K562 (cell line): ENCODE data around the gene DNAJC12. TPM values are rescaled to one million over a fixed set of nuclear protein-coding genes. Genes with fewer than 3 reads are reported as not detected.

Source experiments
- ATAC-seq: fragments of 200-7000 bp; cut with Tn5 transposase; 3 replicates; pipeline ENCODE4 v1.9.1; 2020; ENCODE audit warnings: moderate library complexity
- BruUV-seq: library from RNA; stranded (reverse); fragments of 400-500 nt; replicated peaks from 2 replicates; lab custom pipeline; 2021; lab: Mats Ljungman, UMichigan
- CTCF ChIA-PET: fragments of 300-600 bp; formaldehyde crosslinking; extraction: SDS; loops from one replicate; lab custom pipeline; 2021; ENCODE audit warnings: low intra/inter-chr PET ratio; lab: Yijun Ruan, JAX
- POLR2A ChIA-PET: fragments of 300-600, 350-650 bp; sonication (Branson Sonifier 250); formaldehyde crosslinking; extraction: SDS; loops from one replicate; lab custom pipeline; 2021; ENCODE audit warnings: antibody characterized with exemption, inconsistent platforms; lab: Yijun Ruan, JAX
- DNase-seq, 4 experiments: peaks; one replicate each; pipeline versions ENCODE4 v3.0.0 to v3.0.0-alpha.2; 2011 to 2018; ENCODE audit warnings: low spot score in 3 of 4, mixed read lengths in 3 of 4; ENCODE audit errors: extremely low read depth in 1 of 4
- FAIRE-seq: peaks from 2 replicates; lab custom pipeline; 2011; peaks lifted over from hg19 to GRCh38; lab: Jason Lieb, UNC
- H2AFZ ChIP-seq: 2 replicates; pipeline ENCODE4 v1.6.0; 2011; ENCODE audit warnings: low read depth, low read length, control low read depth, inconsistent platforms
- H3K27ac ChIP-seq: fragments of 200-600 bp; 3 replicates; pipeline ENCODE4 v1.8.0; 2011; ENCODE audit warnings: low read depth, mild to moderate bottlenecking, control low read depth, inconsistent platforms, low read length, moderate library complexity, mixed read lengths; ENCODE audit errors: extremely low read depth
- H3K27me3 ChIP-seq, 2 experiments: fragments of 300-600 bp in 1 of 2; 2 replicates in 1 of 2; 3 replicates in 1 of 2; pipeline versions ENCODE4 v1.6.0 to v1.8.0; 2011; ENCODE audit warnings: inconsistent platforms in 2 of 2, low read length in 2 of 2, mild to moderate bottlenecking in 1 of 2, mixed read lengths in 1 of 2, moderate library complexity in 1 of 2; ENCODE audit not compliant: control insufficient read depth in 2 of 2, insufficient read depth in 2 of 2
- H3K36me3 ChIP-seq: fragments of 300-600 bp; 3 replicates; pipeline ENCODE4 v1.8.0; 2011; ENCODE audit warnings: mild to moderate bottlenecking, low read length, inconsistent platforms; ENCODE audit not compliant: control insufficient read depth, insufficient read depth
- H3K4me1 ChIP-seq, 2 experiments: fragments of 200-600 bp in 1 of 2; replicated peaks in 1 of 2; 2 replicates in 1 of 2; 3 replicates in 1 of 2; pipeline versions ENCODE4 v1.5.1 to v1.8.0; 2011; ENCODE audit warnings: inconsistent platforms in 2 of 2, low read length in 2 of 2, mild to moderate bottlenecking in 1 of 2, mixed read lengths in 1 of 2, moderate library complexity in 1 of 2; ENCODE audit not compliant: control insufficient read depth in 2 of 2, insufficient read depth in 2 of 2
- H3K4me2 ChIP-seq: 2 replicates; pipeline ENCODE4 v1.6.1; 2011; ENCODE audit warnings: low read length, control low read depth, inconsistent platforms, mixed read lengths; ENCODE audit not compliant: insufficient read depth
- H3K4me3 ChIP-seq: fragments of 200-600 bp; sonication (generic), shearing (Covaris generic); 2 replicates; pipeline ENCODE4 v1.5.1; 2016; ENCODE audit warnings: control low read depth, inconsistent platforms
- H3K79me2 ChIP-seq: fragments of 200-600 bp; 3 replicates; pipeline ENCODE4 v1.8.0; 2011; ENCODE audit warnings: low read length, inconsistent platforms; ENCODE audit not compliant: control insufficient read depth, insufficient read depth
- H3K9ac ChIP-seq, 2 experiments: 2 replicates each; pipeline versions ENCODE4 v1.6.0 to v1.6.1; 2011; ENCODE audit warnings: low read depth in 2 of 2, low read length in 2 of 2, control low read depth in 1 of 2, inconsistent platforms in 1 of 2, mild to moderate bottlenecking in 1 of 2, mixed read lengths in 1 of 2; ENCODE audit not compliant: insufficient read depth in 1 of 2
- H3K9me1 ChIP-seq: one replicate; pipeline ENCODE4 v1.6.0; 2011; ENCODE audit warnings: inconsistent platforms, mild to moderate bottlenecking, low read length, moderate library complexity; ENCODE audit not compliant: control insufficient read depth, insufficient read depth
- H3K9me3 ChIP-seq: replicated peaks from 2 replicates; pipeline ENCODE4 v1.5.1; 2011; ENCODE audit warnings: low read depth, low read length, inconsistent platforms; ENCODE audit not compliant: control insufficient read depth, insufficient read depth
- H4K20me1 ChIP-seq: replicated peaks from 2 replicates; pipeline ENCODE4 v1.6.1; 2011; ENCODE audit warnings: low read length, inconsistent platforms, mixed read lengths; ENCODE audit not compliant: control insufficient read depth, insufficient read depth
- ATF7 ChIP-seq: fragments of 450-650 bp; IDR thresholded peaks from 2 replicates; pipeline ENCODE4 v1.7.1; 2014; ENCODE audit warnings: mild to moderate bottlenecking, moderate library complexity
- BACH1 ChIP-seq: fragments of 200-800 bp; sonication (Bioruptor generic); IDR thresholded peaks from 2 replicates; pipeline ENCODE4 v1.6.1; 2016; ENCODE audit warnings: missing genetic modification characterization, missing compliant biosample characterization
- DPF2 ChIP-seq: fragments of 450-650 bp; IDR thresholded peaks from 2 replicates; pipeline ENCODE4 v1.6.1; 2016
- L3MBTL2 ChIP-seq: fragments of 450-650 bp; IDR thresholded peaks from 2 replicates; pipeline ENCODE4 v1.6.1; 2016; ENCODE audit warnings: mild to moderate bottlenecking, moderate library complexity
- MTA3 ChIP-seq: fragments of 450-650 bp; formaldehyde crosslinking; IDR thresholded peaks from 2 replicates; pipeline ENCODE4 v1.6.1; 2017; ENCODE audit warnings: mild to moderate bottlenecking, borderline replicate concordance
- RCOR1 ChIP-seq, 2 experiments: IDR thresholded peaks; 2 replicates each; pipeline ENCODE4 v1.6.1; 2012; ENCODE audit warnings: low read depth in 2 of 2, low read length in 2 of 2, borderline replicate concordance in 1 of 2, improper control_type of control experiment in 1 of 2
- SP2 ChIP-seq: IDR thresholded peaks from 2 replicates; pipeline ENCODE4 v1.6.1; 2011; ENCODE audit warnings: mild to moderate bottlenecking, low read depth, low read length, moderate library complexity; ENCODE audit not compliant: poor library complexity, severe bottlenecking; ENCODE audit errors: extremely low read depth
- TBP ChIP-seq: optimal IDR thresholded peaks from 2 replicates; pipeline ENCODE3; 2011; ENCODE audit warnings: low read depth, low read length, improper control_type of control experiment
- ZNF165 ChIP-seq: fragments of 250-450 bp; sonication (Bioruptor Pico); IDR thresholded peaks from 2 replicates; pipeline ENCODE4 v1.4.0; 2020; ENCODE audit warnings: borderline replicate concordance
- WGBS: fragments of 100-300 bp; shearing (Covaris generic); methylation state at CpG from one replicate; pipeline ENCODE4 v1.1.6; 2016; ENCODE audit warnings: low coverage, mixed read lengths; ENCODE audit not compliant: insufficient coverage; ENCODE audit errors: missing lambda C conversion rate; 5-methylcytosine and 5-hydroxymethylcytosine counted together
- in situ Hi-C: fragments of 300-500 bp; cut with MboI; formaldehyde crosslinking; loops from 4 replicates; pipeline ENCODE4 v1.15.0; 2018; ENCODE audit warnings: inconsistent platforms, mixed read lengths
- intact Hi-C: fragments of 100-400 bp; cut with micrococcal nuclease; formaldehyde crosslinking; loops from 2 replicates; pipeline ENCODE4 v1.14.2; 2022
- polyA plus RNA-seq, 8 experiments: library from polyadenylated mRNA; depleted of rRNA in 4 of 8; stranded (reverse) in 5 of 8; unstranded in 3 of 8; fragments of >200 nt; fragmentation: Nextera tagmentation in 2 of 8; fragmentation: Illumina TruSeq in 1 of 8; extraction: Ambion mirVana in 2 of 8; extraction: Trizol in 1 of 8; gene quantifications; 2 replicates each; pipeline versions ENCODE4 v1.2.1 to v1.2.3, GENCODE V29; 2011 to 2014; ENCODE audit warnings: inconsistent platforms in 1 of 8, missing spikeins in 1 of 8
- total RNA-seq, 7 experiments: library from RNA; depleted of rRNA in 6 of 7; stranded (reverse); fragments of >200 nt in 6 of 7; fragmentation: Illumina TruSeq in 2 of 7; extraction: Trizol in 2 of 7; gene quantifications; 2 replicates each; pipeline versions ENCODE4 v1.2.1 to v1.2.3, GENCODE V29; 2011 to 2021; ENCODE audit warnings: low replicate concordance in 1 of 7
- TF ChIP-seq, protein P1 (sequence below), 2 experiments: fragments of 450-650 bp in 1 of 2; IDR thresholded peaks; 2 replicates each; pipeline ENCODE4 v1.6.1; 2011 to 2017; ENCODE audit warnings: low read depth in 2 of 2, antibody characterized with exemption in 1 of 2, borderline replicate concordance in 1 of 2, low read length in 1 of 2, mild to moderate bottlenecking in 1 of 2, mixed read lengths in 1 of 2; ENCODE audit not compliant: control insufficient read depth in 1 of 2
- TF ChIP-seq, protein P2 (sequence below): IDR thresholded peaks from 2 replicates; pipeline ENCODE4 v1.6.1; 2011; ENCODE audit not compliant: insufficient read length; ENCODE audit errors: extremely low read depth
- TF ChIP-seq, protein P3 (sequence below): fragments of 250-450 bp; sonication (Bioruptor Pico); IDR thresholded peaks from 2 replicates; pipeline ENCODE4 v1.4.0; 2020; ENCODE audit warnings: mild to moderate bottlenecking

The DNAJC12 gene
- total and polyA plus RNA-seq, 9 of the 15 experiments (the other 6 are each of a cell fraction or from before 2014, with no cell fraction given) = 7.4 to 95.9 (median 68.5) TPM

DNA sequence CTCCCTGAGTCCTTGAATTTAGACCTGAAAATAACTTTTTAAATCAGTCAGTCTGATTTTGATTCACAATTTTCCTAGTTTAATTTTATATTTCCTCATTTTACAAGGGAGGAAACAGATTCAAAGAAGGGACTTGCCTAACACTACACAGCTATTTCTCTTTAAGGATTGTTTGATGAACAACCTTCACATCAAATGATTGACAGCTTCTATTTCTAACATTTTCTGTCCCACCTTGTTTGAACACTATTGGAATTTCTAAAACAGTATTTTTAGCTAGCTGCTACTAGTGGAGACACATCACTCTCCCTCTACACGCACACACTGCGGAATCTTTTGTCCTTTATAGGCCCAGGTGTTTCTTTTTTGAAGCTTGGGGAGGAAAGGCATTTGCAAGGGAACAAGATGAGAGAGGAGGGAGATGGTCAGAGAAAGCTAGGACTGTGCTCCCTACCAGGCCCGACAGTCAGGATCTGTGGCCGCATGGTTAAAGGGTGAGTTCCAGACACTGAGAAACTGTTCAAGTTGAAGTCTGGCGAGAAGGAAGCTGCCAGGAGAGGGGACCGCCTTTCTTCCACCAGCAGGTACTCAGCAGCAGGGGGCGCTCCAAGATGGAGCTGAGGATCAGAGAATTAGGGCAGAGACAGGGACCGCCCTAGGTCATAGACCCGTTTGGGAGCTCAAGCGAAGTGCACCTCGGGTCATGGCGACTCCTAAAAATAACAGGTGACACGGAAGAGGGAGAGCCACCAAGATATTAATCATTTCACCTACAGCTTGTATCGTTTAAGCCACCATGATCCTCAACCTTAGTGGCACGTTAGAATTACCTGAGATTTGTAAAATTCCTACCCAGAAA is 49.7 kb downstream of the DNAJC12 start:
- peak; percentile 90 for FAIRE-seq
- in situ Hi-C loops = loop anchor here (5.0 to 10.0 kb wide), 2 partner anchors 364 to 517 kb away; no protein-coding TSS in a partner anchor
- no peaks in the 10 kb centered on the region for H4K20me1 ChIP-seq
- TF ChIP-seq MTA3 (peak; percentile 51; the same call in 1 of the 2 replicates), TBP (peak; percentile 27), L3MBTL2 (no peak; the same call in none of the 2 replicates), RCOR1 (IDR thresholded peaks at IDR 0.05; ENCODE audit: borderline replicate concordance in 1 of 2, low read depth in 2 of 2, low read length in 2 of 2) (peak in 1 of 2 experiments; percentile 62; a peak in 2 of 4 replicates), ATF7 (peak; percentile 57; the same call in 1 of the 2 replicates), DPF2 (0 out of 2 replicates have a peak, but pooled peaks have one; percentile 15), ZNF165 (CRISPR knock-in tag) (no peak), SP2 (no peak), BACH1 (tag) (0 out of 2 replicates have a peak, but pooled peaks have one; percentile 39)
- TF ChIP-seq, protein P1, sequence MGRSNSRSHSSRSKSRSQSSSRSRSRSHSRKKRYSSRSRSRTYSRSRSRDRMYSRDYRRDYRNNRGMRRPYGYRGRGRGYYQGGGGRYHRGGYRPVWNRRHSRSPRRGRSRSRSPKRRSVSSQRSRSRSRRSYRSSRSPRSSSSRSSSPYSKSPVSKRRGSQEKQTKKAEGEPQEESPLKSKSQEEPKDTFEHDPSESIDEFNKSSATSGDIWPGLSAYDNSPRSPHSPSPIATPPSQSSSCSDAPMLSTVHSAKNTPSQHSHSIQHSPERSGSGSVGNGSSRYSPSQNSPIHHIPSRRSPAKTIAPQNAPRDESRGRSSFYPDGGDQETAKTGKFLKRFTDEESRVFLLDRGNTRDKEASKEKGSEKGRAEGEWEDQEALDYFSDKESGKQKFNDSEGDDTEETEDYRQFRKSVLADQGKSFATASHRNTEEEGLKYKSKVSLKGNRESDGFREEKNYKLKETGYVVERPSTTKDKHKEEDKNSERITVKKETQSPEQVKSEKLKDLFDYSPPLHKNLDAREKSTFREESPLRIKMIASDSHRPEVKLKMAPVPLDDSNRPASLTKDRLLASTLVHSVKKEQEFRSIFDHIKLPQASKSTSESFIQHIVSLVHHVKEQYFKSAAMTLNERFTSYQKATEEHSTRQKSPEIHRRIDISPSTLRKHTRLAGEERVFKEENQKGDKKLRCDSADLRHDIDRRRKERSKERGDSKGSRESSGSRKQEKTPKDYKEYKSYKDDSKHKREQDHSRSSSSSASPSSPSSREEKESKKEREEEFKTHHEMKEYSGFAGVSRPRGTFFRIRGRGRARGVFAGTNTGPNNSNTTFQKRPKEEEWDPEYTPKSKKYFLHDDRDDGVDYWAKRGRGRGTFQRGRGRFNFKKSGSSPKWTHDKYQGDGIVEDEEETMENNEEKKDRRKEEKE (IDR thresholded peaks at IDR 0.05; ENCODE audit: borderline replicate concordance in 1 of 2, control insufficient read depth in 1 of 2, low read depth in 2 of 2, low read length in 1 of 2) = no peak
- TF ChIP-seq, protein P2, sequence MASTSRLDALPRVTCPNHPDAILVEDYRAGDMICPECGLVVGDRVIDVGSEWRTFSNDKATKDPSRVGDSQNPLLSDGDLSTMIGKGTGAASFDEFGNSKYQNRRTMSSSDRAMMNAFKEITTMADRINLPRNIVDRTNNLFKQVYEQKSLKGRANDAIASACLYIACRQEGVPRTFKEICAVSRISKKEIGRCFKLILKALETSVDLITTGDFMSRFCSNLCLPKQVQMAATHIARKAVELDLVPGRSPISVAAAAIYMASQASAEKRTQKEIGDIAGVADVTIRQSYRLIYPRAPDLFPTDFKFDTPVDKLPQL = no peak
- TF ChIP-seq, protein P3, sequence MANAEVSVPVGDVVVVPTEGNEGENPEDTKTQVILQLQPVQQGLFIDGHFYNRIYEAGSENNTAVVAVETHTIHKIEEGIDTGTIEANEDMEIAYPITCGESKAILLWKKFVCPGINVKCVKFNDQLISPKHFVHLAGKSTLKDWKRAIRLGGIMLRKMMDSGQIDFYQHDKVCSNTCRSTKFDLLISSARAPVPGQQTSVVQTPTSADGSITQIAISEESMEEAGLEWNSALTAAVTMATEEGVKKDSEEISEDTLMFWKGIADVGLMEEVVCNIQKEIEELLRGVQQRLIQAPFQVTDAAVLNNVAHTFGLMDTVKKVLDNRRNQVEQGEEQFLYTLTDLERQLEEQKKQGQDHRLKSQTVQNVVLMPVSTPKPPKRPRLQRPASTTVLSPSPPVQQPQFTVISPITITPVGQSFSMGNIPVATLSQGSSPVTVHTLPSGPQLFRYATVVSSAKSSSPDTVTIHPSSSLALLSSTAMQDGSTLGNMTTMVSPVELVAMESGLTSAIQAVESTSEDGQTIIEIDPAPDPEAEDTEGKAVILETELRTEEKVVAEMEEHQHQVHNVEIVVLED (CRISPR knock-in tag) = no peak

More for the DNA sequence above, 49.7 kb downstream of the DNAJC12 start:
- ChIA-PET POLR2A (interaction anchor here (0.7 to 1.4 kb wide), 7 partner anchors 8 to 546 kb away, joined by 3 to 5 read pairs (median 3); partner anchors contain the start of genes ATOH7 and HNRNPH3), CTCF (interaction anchor here (0.5 to 1.9 kb wide), 9 partner anchors 79 to 968 kb away, joined by 3 to 20 read pairs (median 4); no protein-coding TSS in a partner anchor)
- intact Hi-C loops = loop anchor here (1.0 to 10.0 kb wide), 7 partner anchors 49 to 1109 kb away; partner anchors contain the start of gene HERC4
- Histone ChIP-seq H2AFZ (peak overlapping the region; percentile 83), H3K9ac (no peak overlapping the region; a peak in 1 of 4 replicates), H3K79me2 (no peaks in the 10 kb centered on the region), H3K9me1 (no peaks in the 10 kb centered on the region), H3K27me3 (no peaks in the 10 kb centered on the region), H3K4me3 (no peak overlapping the region), H3K9me3 (no peaks in the 10 kb centered on the region), H3K27ac (no peak overlapping the region), H3K36me3 (no peaks in the 10 kb centered on the region), H3K4me1 (peaks cover 0 to 14% of the 10 kb centered on the region in 2 experiments; a peak in 4 of 5 replicates), H3K4me2 (peak overlapping the region; percentile 70)
- no TSS peak for BruUV-seq
- ATAC-seq (peak; percentile 89), DNase-seq (peak; percentile 84 to 90 (median 88))
- WGBS = 14% methylated on average over 15 of the region's 15 CpGs
